ENCODE data around the gene SCAMP1.
A peak's percentile ranks its signal among the peaks of the same experiment; 100 is the strongest.

Gene SCAMP1

GRCh38 chr5:78511121-78511906, 150.9 kb downstream of the SCAMP1 start:
- TF ChIP-seq GABPA (IDR thresholded peaks at IDR 0.05; ENCODE audit: low read depth) (no peak), SPI1 (IDR thresholded peaks at IDR 0.05; ENCODE audit: borderline replicate concordance, low read depth) (peak; percentile 72; the same call in 1 of the 2 replicates), POLR2AphosphoS5 (IDR thresholded peaks at IDR 0.05; ENCODE audit: low read depth) (no peak)
- H3K4me3 ChIP-seq (replicated peaks; ENCODE audit: insufficient read depth, low read length) = no peak overlapping the region
- H3K27me3 ChIP-seq (ENCODE audit: insufficient read depth, poor library complexity, severe bottlenecking) = no peaks in the 10 kb centered on the region
- peak overlapping the region; percentile 59 for H3K27ac ChIP-seq (replicated peaks)
- peak in 1 of 2 experiments; percentile 62 for DNase-seq (ENCODE audit: low read depth in 1 of 2, low spot score in 1 of 2)

- H3K4me3 ChIP-seq (replicated peaks; ENCODE audit: insufficient read depth, low read length) = no peak overlapping the region
- H3K27ac ChIP-seq (replicated peaks) = no peak overlapping the region
- no peak for DNase-seq (ENCODE audit: low read depth in 1 of 2, low spot score in 1 of 2)
- TF ChIP-seq GABPA (IDR thresholded peaks at IDR 0.05; ENCODE audit: low read depth) = no peak
- TF ChIP-seq REST (IDR thresholded peaks at IDR 0.05; ENCODE audit: insufficient replicate concordance, low read depth) = no peak
- no peak for TF ChIP-seq SPI1 (IDR thresholded peaks at IDR 0.05; ENCODE audit: borderline replicate concordance, low read depth)
- no peak for TF ChIP-seq CTCF (IDR thresholded peaks at IDR 0.05; ENCODE audit: insufficient read depth, low read length)
- no peak for TF ChIP-seq POLR2AphosphoS5 (IDR thresholded peaks at IDR 0.05; ENCODE audit: low read depth)
- H3K27me3 ChIP-seq (ENCODE audit: insufficient read depth, poor library complexity, severe bottlenecking) = no peaks in the 10 kb centered on the region
Observed at GRCh38 chr5:78512435-78512834, 152.0 kb downstream of the SCAMP1 start.

GRCh38 chr5:78513441-78513840, 153.0 kb downstream of the SCAMP1 start:
- TF ChIP-seq POLR2AphosphoS5 (IDR thresholded peaks at IDR 0.05; ENCODE audit: low read depth) (no peak), GABPA (IDR thresholded peaks at IDR 0.05; ENCODE audit: low read depth) (no peak), REST (IDR thresholded peaks at IDR 0.05; ENCODE audit: insufficient replicate concordance, low read depth) (no peak), SPI1 (IDR thresholded peaks at IDR 0.05; ENCODE audit: borderline replicate concordance, low read depth) (no peak), CTCF (IDR thresholded peaks at IDR 0.05; ENCODE audit: insufficient read depth, low read length) (no peak)
- no peaks in the 10 kb centered on the region for H3K27me3 ChIP-seq (ENCODE audit: insufficient read depth, poor library complexity, severe bottlenecking)
- no peak overlapping the region for H3K4me3 ChIP-seq (replicated peaks; ENCODE audit: insufficient read depth, low read length)
- no peak overlapping the region for H3K27ac ChIP-seq (replicated peaks)
- no peak for DNase-seq (ENCODE audit: low read depth in 1 of 2, low spot score in 1 of 2)

GRCh38 chr5:78514427-78515330, 154.3 kb downstream of the SCAMP1 start:
- no peak overlapping the region for H3K27ac ChIP-seq (replicated peaks)
- TF ChIP-seq POLR2AphosphoS5 (IDR thresholded peaks at IDR 0.05; ENCODE audit: low read depth) = no peak
- no peak for TF ChIP-seq CTCF (IDR thresholded peaks at IDR 0.05; ENCODE audit: insufficient read depth, low read length)
- no peak for TF ChIP-seq GABPA (IDR thresholded peaks at IDR 0.05; ENCODE audit: low read depth)
- TF ChIP-seq SPI1 (IDR thresholded peaks at IDR 0.05; ENCODE audit: borderline replicate concordance, low read depth) = no peak
- TF ChIP-seq REST (IDR thresholded peaks at IDR 0.05; ENCODE audit: insufficient replicate concordance, low read depth) = no peak
- no peak for DNase-seq (ENCODE audit: low read depth in 1 of 2, low spot score in 1 of 2)
- no peaks in the 10 kb centered on the region for H3K27me3 ChIP-seq (ENCODE audit: insufficient read depth, poor library complexity, severe bottlenecking)
- H3K4me3 ChIP-seq (replicated peaks; ENCODE audit: insufficient read depth, low read length) = no peak overlapping the region
